HG03439 (cell line): ENCODE results near the gene CAMTA1.
"Not testable (repeated sequence)": the region's sequence is repeated elsewhere in the genome, so short reads cannot be mapped to it uniquely, and the experiment has no call there.

Experiments
- ATAC-seq: cut with Tn5 transposase; IDR thresholded peaks from one replicate; pipeline ENCODE4 v1.9.1; 2021; ENCODE audit warnings: mild to moderate bottlenecking, moderate library complexity; ENCODE audit not compliant: unreplicated experiment

The CAMTA1 gene

GRCh38 chr1:7689307-7689706 lies 904.1 kb downstream of the CAMTA1 start:
- not testable (repeated sequence) for ATAC-seq

- ATAC-seq = no peak
Observed at GRCh38 chr1:7690076-7690475, 904.8 kb downstream of the CAMTA1 start.

GRCh38 chr1:7690496-7691182 lies 905.4 kb downstream of the CAMTA1 start:
- ATAC-seq = no peak

DNA sequence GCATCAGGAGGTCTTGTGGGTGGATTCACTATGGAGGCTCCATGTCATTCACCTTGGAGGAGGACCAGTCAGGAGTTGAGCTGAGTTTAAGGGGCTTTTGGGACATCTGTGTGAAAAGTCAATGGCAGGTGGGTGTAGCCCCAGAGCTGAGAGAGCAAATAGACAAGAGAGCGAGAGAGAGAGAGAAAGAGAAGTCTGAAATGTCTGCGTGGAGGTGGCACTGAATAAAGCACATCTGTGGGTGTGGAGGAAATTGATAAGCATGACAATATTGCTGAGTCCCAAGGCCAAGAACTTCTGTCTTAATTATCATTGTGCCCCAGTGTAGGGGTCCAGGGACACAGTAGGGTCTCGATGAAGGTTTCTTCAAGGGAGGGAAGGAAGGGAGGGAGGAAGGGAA lies 906.3 kb downstream of the CAMTA1 start:
- ATAC-seq = no peak

GRCh38 chr1:7692005-7692404 lies 906.8 kb downstream of the CAMTA1 start:
- ATAC-seq = no peak

DNA sequence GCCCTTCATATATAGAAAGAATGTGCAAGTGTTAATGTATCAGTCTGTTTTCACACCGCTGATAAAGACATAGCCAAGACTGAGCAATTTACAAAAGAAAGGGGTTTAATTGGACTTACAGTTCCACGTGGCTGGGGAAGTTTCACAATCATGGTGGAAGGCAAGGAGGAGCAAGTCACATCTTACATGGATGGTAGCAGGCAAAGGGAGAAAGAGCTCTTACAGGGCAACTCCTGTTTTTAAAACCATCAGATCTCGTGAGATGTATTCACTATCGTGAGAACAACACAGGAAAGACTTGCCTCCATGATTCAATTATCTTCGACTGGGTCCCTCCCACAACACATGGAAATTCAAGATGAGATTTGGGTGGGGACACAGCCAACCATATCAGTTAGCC lies 907.8 kb downstream of the CAMTA1 start:
- not testable (repeated sequence) for ATAC-seq

DNA sequence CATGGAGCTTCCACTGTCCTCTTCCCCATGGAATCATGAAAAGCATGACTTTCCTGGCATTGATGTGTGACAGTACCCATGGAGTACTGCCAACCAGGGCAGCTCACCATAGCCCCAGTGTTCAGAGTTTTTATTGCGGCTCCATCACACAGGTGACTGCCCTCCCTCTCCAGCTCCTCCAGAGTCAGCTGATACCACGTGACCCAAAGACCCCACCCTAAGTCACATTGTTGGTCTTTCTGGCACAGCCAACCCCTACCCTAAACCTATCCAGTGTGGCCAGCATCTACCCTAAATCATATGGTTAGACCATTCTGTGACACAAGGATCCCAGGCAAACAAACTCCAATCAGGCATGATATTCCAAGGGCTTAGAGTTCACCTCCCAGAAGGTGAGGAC lies 908.4 kb downstream of the CAMTA1 start:
- ATAC-seq = no peak

- no peak for ATAC-seq
Observed at GRCh38 chr1:7694600-7695496, 909.6 kb downstream of the CAMTA1 start.

GRCh38 chr1:7695497-7696117 lies 910.4 kb downstream of the CAMTA1 start:
- ATAC-seq = no peak

DNA sequence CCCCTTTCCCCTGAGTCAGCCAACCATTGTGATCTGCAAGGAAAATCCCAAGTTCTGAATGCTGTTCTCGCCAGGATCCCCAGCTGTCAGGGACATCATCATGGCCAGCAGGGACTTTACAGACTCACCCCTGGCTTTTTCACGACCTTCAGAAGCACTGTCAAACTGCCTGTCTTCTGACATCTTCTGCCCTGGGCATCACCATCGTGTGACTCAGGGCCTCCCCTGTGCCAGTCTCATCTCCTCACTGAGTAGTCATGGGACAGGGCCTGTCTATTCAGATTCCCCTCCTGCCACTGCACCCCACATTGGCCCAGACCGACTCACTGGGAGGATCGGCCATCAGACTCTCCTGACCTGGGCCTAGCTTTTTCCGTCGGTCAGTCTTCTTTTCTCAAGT lies 913.4 kb downstream of the CAMTA1 start:
- no peak for ATAC-seq

- no peak for ATAC-seq
Observed at GRCh38 chr1:7702365-7702764, 917.1 kb downstream of the CAMTA1 start.

DNA sequence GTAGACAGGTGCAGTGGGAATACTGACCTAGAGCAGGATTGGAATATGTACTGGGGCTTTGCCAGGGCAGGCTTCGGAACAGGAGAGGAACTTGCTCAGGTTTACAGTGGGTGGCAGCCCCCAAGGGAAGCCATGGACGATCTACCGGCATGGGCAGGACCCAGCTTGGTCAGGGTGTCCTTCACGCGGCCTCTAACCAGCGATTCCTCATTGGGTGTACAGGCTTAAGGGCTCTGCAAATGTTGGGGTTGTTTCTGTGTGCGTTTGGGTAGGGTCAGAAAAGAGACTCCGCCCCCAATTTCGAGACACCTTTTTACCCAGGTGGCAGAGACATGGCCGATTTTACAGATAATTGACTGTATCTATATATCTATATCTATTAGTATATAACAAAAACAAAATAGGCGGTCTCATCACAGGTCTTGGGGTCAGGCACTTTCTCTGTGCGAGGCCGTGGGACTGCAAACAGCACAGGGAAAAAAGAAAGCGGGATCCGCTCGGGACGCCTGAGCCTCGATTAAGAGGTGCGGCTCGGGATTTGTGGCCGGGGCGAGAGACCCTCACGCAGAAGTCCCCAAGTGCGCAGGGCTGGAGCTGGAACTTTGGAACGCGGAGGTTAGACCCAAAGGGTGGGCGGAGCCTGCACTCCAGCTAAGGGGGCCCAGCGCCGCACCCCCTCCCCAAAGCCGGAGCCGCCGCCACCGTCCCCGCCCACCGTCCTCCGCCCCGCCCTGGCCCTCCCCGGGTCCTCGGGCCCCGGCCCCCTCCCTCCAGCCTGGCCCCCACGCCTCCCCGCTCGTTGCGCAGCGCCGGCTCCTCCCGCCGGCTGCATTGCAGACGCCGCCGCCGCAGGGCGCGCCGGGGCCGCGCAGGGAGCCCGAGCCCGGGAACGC lies 918.3 kb downstream of the CAMTA1 start:
- ATAC-seq = no peak

GRCh38 chr1:7704214-7705047 lies 919.2 kb downstream of the CAMTA1 start:
- ATAC-seq = peak; percentile 93

- ATAC-seq = no peak
Observed at GRCh38 chr1:7705048-7705907, 920.0 kb downstream of the CAMTA1 start.

DNA sequence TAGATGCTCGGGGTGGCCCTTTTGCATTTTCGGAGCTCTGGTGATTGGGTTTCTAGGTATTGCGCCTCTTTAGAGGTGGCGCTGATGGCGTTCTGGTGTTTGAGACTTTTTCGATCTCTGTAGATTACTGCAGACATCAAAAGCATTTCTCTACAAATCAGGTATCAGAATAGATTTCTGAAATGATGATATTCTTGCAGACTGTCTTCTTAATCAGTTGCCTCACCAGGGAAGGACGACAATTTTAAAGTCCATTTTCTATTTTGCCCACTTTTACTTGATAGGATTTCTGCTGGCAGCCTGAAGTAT lies 920.6 kb downstream of the CAMTA1 start:
- no peak for ATAC-seq

- ATAC-seq = no peak
Observed at GRCh38 chr1:7707527-7707926, 922.3 kb downstream of the CAMTA1 start.

DNA sequence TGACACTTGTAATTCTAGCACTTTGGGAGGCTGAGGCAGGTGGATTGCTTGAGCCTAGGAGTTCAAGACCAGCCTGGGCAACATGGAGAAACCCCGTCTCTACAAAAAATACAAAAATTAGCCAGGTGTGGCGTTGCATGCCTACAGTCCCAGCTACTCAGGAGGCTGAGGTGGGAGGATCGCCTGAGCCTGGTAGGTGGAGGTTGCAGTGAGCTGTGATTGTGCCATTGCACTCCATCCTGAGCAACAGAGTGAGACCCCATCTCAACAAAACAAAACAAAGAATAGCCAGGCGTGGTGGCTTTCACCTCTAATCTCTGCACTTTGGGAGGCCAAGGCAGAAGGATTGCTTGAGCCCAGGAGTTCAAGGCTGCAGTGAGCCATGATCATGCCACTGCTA lies 922.8 kb downstream of the CAMTA1 start:
- not testable (repeated sequence) for ATAC-seq

DNA sequence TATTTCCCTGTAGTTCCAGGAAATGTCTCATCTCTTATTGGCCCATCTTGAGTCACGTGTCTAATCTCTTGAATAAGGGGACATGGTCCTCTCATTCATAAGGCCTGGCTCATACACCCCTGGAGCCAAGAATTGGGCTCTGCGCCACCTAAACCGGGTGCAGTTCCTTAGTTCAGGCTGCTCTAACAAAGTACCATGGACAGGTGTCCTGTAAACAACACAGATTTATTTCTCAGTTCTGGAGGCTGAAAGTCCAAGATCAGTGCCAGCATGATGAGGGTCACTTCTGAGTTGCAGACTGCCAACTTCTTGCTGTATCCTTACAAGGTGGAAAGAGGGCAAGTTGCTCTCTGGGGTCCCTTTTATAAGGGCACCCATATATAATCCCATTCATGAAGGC lies 925.6 kb downstream of the CAMTA1 start:
- no peak for ATAC-seq

GRCh38 chr1:7712731-7713323 lies 927.6 kb downstream of the CAMTA1 start:
- no peak for ATAC-seq
